ENCODE measurements around the gene RAD1.

The RAD1 gene

GRCh38 chr5:34870382-34870781, 44.9 kb downstream of the RAD1 start:
- TF ChIP-seq, protein P1, sequence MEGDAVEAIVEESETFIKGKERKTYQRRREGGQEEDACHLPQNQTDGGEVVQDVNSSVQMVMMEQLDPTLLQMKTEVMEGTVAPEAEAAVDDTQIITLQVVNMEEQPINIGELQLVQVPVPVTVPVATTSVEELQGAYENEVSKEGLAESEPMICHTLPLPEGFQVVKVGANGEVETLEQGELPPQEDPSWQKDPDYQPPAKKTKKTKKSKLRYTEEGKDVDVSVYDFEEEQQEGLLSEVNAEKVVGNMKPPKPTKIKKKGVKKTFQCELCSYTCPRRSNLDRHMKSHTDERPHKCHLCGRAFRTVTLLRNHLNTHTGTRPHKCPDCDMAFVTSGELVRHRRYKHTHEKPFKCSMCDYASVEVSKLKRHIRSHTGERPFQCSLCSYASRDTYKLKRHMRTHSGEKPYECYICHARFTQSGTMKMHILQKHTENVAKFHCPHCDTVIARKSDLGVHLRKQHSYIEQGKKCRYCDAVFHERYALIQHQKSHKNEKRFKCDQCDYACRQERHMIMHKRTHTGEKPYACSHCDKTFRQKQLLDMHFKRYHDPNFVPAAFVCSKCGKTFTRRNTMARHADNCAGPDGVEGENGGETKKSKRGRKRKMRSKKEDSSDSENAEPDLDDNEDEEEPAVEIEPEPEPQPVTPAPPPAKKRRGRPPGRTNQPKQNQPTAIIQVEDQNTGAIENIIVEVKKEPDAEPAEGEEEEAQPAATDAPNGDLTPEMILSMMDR (IDR thresholded peaks at IDR 0.05; ENCODE audit: extremely low read depth, insufficient read depth, missing control alignments) = no peak
- in situ Hi-C loops (cut with MboI; ENCODE audit: low pct_unique_long_range_greater_than_20kb, low sequenced_read_pairs, unreplicated experiment) = no loop called here
- DNase-seq (ENCODE audit: low spot score) = no peak

DNA sequence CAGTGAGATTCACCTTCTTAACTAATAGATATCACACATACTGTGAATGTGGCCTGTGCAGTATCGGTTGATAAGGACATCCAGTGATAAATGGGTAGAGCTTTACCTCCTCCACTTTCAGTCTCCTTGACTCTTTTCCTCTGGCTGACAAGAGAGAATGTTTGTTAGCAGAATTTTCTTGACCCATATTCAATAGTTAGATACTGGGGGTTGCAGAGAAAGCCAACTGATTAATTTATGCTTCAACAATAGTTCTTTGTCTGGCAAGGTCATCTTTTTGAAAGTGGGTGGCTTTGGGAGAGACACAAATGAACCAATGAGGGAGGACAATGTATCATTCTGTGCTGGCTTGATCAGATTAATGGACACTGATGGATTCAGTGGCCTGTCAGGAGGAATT, 46.0 kb downstream of the RAD1 start:
- TF ChIP-seq, protein P1 (IDR thresholded peaks at IDR 0.05; ENCODE audit: extremely low read depth, insufficient read depth, missing control alignments) = no peak
- no peak for DNase-seq (ENCODE audit: low spot score)
- in situ Hi-C loops (cut with MboI; ENCODE audit: low pct_unique_long_range_greater_than_20kb, low sequenced_read_pairs, unreplicated experiment) = no loop called here

- no peak for DNase-seq (ENCODE audit: low spot score)
- TF ChIP-seq, protein P1 (IDR thresholded peaks at IDR 0.05; ENCODE audit: extremely low read depth, insufficient read depth, missing control alignments) = no peak
- in situ Hi-C loops (cut with MboI; ENCODE audit: low pct_unique_long_range_greater_than_20kb, low sequenced_read_pairs, unreplicated experiment) = no loop called here
Measured at GRCh38 chr5:34868791-34869190, 46.5 kb downstream of the RAD1 start.

- TF ChIP-seq, protein P1 (IDR thresholded peaks at IDR 0.05; ENCODE audit: extremely low read depth, insufficient read depth, missing control alignments) = no peak
- in situ Hi-C loops (cut with MboI; ENCODE audit: low pct_unique_long_range_greater_than_20kb, low sequenced_read_pairs, unreplicated experiment) = no loop called here
- no peak for DNase-seq (ENCODE audit: low spot score)
Measured at GRCh38 chr5:34867660-34868059, 47.6 kb downstream of the RAD1 start.

DNA sequence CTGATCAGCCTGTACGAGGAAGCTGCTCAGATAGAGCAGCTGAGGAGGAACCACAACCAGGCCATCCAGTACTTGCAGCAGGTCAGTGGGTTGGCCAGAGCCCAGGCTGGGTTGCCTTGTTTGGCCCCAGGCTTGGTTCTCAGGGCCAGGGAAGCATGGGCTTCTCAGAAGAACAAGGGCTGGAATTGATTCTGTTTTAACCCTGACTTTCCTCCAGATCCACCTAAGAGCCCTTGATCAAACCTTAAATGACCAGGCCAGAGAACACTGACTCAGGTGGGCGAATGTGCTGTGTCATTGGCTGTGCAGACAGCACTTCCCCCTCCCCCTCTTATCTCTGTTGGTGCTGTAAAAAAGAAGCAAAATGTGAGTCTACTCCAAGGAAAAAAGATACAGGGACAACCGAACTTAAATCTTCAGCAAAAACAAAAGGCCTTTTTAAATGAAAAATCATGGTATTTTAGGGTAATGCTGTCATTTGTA, 48.3 kb downstream of the RAD1 start:
- TF ChIP-seq, protein P1 (IDR thresholded peaks at IDR 0.05; ENCODE audit: extremely low read depth, insufficient read depth, missing control alignments) = no peak
- in situ Hi-C loops (cut with MboI; ENCODE audit: low pct_unique_long_range_greater_than_20kb, low sequenced_read_pairs, unreplicated experiment) = no loop called here

DNA sequence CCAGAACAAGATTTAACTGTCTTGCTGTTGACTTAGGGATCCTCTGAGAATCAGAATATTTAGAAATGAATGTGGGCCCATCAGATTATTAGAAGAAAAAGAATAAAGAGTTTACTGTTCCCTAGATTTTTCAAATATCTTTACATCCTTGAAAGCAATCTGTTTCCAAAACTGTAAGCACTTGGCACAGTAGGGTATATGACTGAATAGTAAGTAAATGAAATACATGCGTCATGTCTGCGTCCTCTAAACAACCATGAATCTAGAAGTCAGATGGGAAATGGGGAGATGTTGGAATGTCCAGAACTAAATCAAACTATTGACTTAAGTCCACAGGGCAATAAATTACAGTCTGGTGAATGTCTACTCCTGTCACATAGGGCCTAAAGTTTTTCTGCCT, 50.2 kb downstream of the RAD1 start:
- DNase-seq (ENCODE audit: low spot score) = no peak
- in situ Hi-C loops (cut with MboI; ENCODE audit: low pct_unique_long_range_greater_than_20kb, low sequenced_read_pairs, unreplicated experiment) = no loop called here
- TF ChIP-seq, protein P1 (IDR thresholded peaks at IDR 0.05; ENCODE audit: extremely low read depth, insufficient read depth, missing control alignments) = no peak

More for the DNA sequence above, 48.3 kb downstream of the RAD1 start:
- no peak for DNase-seq (ENCODE audit: low spot score)

GRCh38 chr5:34863946-34864345, 51.4 kb downstream of the RAD1 start:
- DNase-seq (ENCODE audit: low spot score) = no peak
- in situ Hi-C loops (cut with MboI; ENCODE audit: low pct_unique_long_range_greater_than_20kb, low sequenced_read_pairs, unreplicated experiment) = no loop called here
- TF ChIP-seq, protein P1 (IDR thresholded peaks at IDR 0.05; ENCODE audit: extremely low read depth, insufficient read depth, missing control alignments) = no peak

All from GM13977 (cell line).